ENCODE data around the gene UFD1.

- no peak for TF ChIP-seq CTCF (IDR thresholded peaks at IDR 0.05)
- no peak for TF ChIP-seq POLR2A (IDR thresholded peaks at IDR 0.05)
- TF ChIP-seq EP300 (IDR thresholded peaks at IDR 0.05) = no peak
- no peak for TF ChIP-seq POLR2AphosphoS5 (IDR thresholded peaks at IDR 0.05)
Measured at GRCh38 chr22:19478045-19478900, 720 bp downstream of the UFD1 start.
